Uterus (tissue), 4 donors: ENCODE measurements around the gene ADIPOR2. TPM values are rescaled to one million over a fixed set of nuclear protein-coding genes. Genes with fewer than 3 reads are reported as not detected.

Source experiments
- DNase-seq, 2 donors: peaks; one replicate each; pipeline ENCODE4 v3.0.0-alpha.2; 2019 to 2020
- H3K27ac ChIP-seq, 2 donors: fragments of 200-600 bp; sonication (generic); 1 replicate in 1 of 2; 2 replicates in 1 of 2; pipeline ENCODE4 v1.5.1; 2016 to 2018
- H3K27me3 ChIP-seq, 2 donors: fragments of 200-600 bp; sonication (generic); one replicate each; pipeline ENCODE4 v1.5.1; 2018 to 2019; ENCODE audit warnings: control low read depth in 1 of 2
- H3K36me3 ChIP-seq, 2 donors: fragments of 200-600 bp; sonication (generic); one replicate each; pipeline ENCODE4 v1.5.1; 2019; ENCODE audit warnings: control low read depth in 1 of 2
- H3K4me1 ChIP-seq, 2 donors: fragments of 200-600 bp; sonication (generic); one replicate each; pipeline ENCODE4 v1.5.1; 2018 to 2019; ENCODE audit warnings: control low read depth in 1 of 2
- H3K4me3 ChIP-seq, 2 donors: fragments of 200-600 bp; sonication (generic); 1 replicate in 1 of 2; 2 replicates in 1 of 2; pipeline ENCODE4 v1.5.1; 2018 to 2019; ENCODE audit warnings: mild to moderate bottlenecking in 1 of 2
- H3K9me3 ChIP-seq, 2 donors: fragments of 200-600 bp; sonication (generic); one replicate each; pipeline ENCODE4 v1.5.1; 2019; ENCODE audit warnings: control low read depth in 1 of 2
- POLR2A ChIP-seq, 2 donors: fragments of 450-650 bp; IDR thresholded peaks; one replicate each; pipeline ENCODE4 v1.6.1; 2016; ENCODE audit warnings: antibody characterized with exemption in 2 of 2, mild to moderate bottlenecking in 1 of 2, moderate library complexity in 1 of 2
- intact Hi-C: fragments of 100-400 bp; cut with DNase I; formaldehyde crosslinking; loops from one replicate; pipeline ENCODE4 v1.15.1; 2023; ENCODE audit warnings: low total_unique reads
- total RNA-seq, 4 donors: library from RNA; depleted of rRNA in 3 of 4; stranded (reverse); fragments of >200 nt in 3 of 4; gene quantifications; one replicate each; pipeline versions ENCODE4 v1.1.0 to v1.2.4, GENCODE V29; 2014 to 2023
- TF ChIP-seq, protein P1 (sequence below), 4 experiments: fragments of 200-600 bp in 2 of 4; fragments of 450-650 bp in 2 of 4; sonication (generic) in 2 of 4; IDR thresholded peaks; one replicate each; pipeline ENCODE4 v1.5.1; 2016 to 2019; ENCODE audit warnings: antibody characterized with exemption in 4 of 4, mild to moderate bottlenecking in 2 of 4, moderate library complexity in 1 of 4
- donor health status: DM: yes; HTN: yes; CAD: no.

ADIPOR2 gene
- total RNA-seq, 4 donors from 2014 or later, result 30.3 to 71.2 (median 42.3) TPM

DNA sequence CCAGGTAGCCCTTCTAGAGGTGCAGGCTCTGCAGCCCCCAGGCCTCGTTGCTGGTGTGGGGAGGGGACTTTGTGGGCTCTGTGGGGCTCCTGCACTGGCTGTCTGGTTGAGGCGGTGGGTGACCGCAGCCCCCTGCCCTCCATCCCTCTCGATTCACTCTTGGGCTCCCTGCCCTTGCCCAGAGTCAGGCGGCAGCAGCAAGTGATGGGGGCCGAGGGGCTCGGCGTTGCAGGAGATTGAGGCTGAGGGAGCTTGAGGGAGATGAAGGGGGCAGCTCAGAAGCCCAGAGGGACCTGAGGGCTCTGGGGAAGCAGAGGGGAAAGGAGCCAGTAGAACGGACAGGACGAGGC, 120.0 kb downstream of the ADIPOR2 start:
- DNase-seq, result no peak
- Histone ChIP-seq H3K4me3 (no peak overlapping the region), H3K27ac (no peak overlapping the region), H3K27me3 (no peaks in the 10 kb centered on the region), H3K9me3 (no peaks in the 10 kb centered on the region), H3K4me1 (no peaks in the 10 kb centered on the region), H3K36me3 (no peaks in the 10 kb centered on the region)
- TF ChIP-seq POLR2A (IDR thresholded peaks at IDR 0.05), result no peak
- intact Hi-C loops, result no loop called here

DNA sequence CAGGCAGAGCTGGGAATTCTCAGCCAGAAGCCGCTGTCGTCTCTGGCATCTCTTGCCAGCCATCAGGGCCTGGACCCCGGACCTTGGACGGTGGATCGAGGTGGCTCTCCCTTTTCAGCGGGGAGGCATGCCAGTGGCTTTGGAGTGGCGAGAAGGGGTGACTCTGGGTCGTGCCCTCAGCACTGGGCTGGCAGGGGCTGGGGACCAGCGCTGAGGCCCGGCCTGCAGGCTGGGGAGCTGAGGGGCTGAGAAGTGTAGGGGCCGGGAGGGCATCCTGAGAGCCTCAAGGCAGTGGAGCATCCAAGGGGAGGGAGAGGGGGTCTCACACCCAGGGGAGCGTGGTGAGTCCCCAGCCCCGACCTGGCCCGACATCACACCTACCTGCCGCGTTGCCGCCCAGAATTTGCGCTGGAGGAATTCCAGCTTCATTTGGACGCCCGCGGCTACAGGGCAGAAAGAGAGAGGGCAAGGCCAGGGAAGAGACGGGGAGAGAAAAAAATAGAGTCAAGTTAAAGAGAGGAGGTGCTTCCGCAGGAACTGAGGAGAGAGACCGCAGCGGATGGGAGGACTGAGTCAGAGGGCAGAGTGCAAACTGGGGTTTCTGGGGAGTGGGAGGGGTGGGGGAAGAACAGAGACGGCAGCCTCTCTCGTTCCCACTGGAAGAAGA, 120.5 kb downstream of the ADIPOR2 start:
- Histone ChIP-seq H3K27ac (no peak overlapping the region), H3K36me3 (no peaks in the 10 kb centered on the region), H3K27me3 (no peaks in the 10 kb centered on the region), H3K4me3 (no peak overlapping the region), H3K9me3 (no peaks in the 10 kb centered on the region), H3K4me1 (no peaks in the 10 kb centered on the region)
- intact Hi-C loops, result no loop called here
- TF ChIP-seq POLR2A (IDR thresholded peaks at IDR 0.05), result no peak
- TF ChIP-seq, protein P1, sequence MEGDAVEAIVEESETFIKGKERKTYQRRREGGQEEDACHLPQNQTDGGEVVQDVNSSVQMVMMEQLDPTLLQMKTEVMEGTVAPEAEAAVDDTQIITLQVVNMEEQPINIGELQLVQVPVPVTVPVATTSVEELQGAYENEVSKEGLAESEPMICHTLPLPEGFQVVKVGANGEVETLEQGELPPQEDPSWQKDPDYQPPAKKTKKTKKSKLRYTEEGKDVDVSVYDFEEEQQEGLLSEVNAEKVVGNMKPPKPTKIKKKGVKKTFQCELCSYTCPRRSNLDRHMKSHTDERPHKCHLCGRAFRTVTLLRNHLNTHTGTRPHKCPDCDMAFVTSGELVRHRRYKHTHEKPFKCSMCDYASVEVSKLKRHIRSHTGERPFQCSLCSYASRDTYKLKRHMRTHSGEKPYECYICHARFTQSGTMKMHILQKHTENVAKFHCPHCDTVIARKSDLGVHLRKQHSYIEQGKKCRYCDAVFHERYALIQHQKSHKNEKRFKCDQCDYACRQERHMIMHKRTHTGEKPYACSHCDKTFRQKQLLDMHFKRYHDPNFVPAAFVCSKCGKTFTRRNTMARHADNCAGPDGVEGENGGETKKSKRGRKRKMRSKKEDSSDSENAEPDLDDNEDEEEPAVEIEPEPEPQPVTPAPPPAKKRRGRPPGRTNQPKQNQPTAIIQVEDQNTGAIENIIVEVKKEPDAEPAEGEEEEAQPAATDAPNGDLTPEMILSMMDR (IDR thresholded peaks at IDR 0.05), result no peak
- no peak for DNase-seq

DNA sequence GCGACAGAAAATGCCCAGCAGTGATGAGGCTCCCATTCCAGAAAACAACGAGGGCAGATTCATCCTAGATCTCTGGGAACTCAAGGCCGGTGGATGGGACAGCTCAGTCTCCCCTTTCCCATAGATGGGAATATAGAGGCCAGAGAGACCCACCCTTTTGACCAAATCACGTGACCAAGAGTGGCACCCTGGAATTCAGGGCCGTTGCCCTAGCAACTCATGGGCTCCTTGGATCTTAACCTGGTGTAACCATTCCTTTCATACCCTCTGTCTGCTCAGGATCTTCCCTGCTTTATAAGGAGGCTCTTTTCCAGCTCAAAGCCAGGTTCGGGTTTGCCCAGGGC, 121.0 kb downstream of the ADIPOR2 start:
- Histone ChIP-seq H3K27me3 (no peaks in the 10 kb centered on the region), H3K36me3 (no peaks in the 10 kb centered on the region), H3K9me3 (no peaks in the 10 kb centered on the region), H3K4me3 (no peak overlapping the region), H3K4me1 (no peaks in the 10 kb centered on the region), H3K27ac (peak overlapping the region in 1 of 2 donors; percentile 37)
- TF ChIP-seq, protein P1 (IDR thresholded peaks at IDR 0.05), result no peak
- no peak for TF ChIP-seq POLR2A (IDR thresholded peaks at IDR 0.05)
- intact Hi-C loops, result no loop called here
- DNase-seq, result no peak

DNA sequence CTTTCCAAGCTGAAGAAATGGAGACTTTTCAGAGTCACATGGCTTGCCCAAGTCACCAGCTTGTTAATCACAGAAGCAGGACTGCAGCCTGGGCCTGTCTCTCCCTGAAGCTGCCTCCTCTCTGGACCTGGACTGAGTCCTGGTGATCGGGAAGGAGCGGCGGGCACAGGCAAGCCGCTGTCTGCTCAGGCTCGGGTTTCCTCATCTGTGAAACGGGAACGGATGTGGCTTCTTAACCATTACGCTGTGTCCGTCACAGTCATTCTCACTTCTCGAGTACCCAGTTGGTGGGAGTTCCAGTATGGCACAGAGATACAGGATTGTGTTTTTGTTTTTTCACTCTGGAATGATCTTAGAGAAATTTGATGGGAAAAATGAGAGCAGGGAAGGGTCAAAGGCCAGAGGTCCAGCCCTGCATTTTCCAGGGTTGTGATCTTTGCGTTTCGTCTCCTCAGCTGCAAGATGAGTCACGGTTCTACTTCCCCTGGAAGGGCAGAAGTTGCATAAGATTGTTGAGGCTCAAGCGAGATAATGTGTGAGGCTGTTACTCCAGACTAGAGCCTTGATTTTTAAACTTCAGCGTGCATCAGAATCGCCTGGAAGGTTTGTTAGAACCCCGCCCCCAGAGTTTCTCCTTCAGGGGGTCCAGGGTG, 121.9 kb downstream of the ADIPOR2 start:
- TF ChIP-seq, protein P1 (IDR thresholded peaks at IDR 0.05), result no peak
- TF ChIP-seq POLR2A (IDR thresholded peaks at IDR 0.05), result no peak
- Histone ChIP-seq H3K27me3 (no peaks in the 10 kb centered on the region), H3K4me3 (no peak overlapping the region), H3K36me3 (no peaks in the 10 kb centered on the region), H3K4me1 (no peaks in the 10 kb centered on the region), H3K27ac (peak overlapping the region in 1 of 2 donors; percentile 37), H3K9me3 (no peaks in the 10 kb centered on the region)
- DNase-seq, result no peak
- intact Hi-C loops, result no loop called here

DNA sequence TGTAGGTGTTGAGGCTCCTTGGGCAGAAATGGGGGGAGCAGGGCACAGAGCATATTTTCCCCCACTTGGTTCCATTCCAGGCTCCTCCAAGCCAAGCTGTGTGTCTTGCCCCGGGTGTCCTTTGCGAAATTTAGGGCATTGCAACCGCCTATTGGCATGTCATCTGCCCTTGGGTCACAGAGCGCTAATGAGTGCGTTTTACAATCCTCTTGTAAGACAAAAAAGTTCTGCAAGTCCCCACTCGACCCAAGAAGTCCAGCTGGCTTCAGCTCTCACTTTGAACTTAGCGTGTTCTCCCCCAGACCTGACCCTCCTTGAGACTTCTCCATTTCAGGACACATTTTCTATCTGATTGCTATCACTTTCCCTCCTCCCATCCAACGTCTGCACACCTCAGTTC, 123.4 kb downstream of the ADIPOR2 start:
- Histone ChIP-seq H3K27me3 (no peaks in the 10 kb centered on the region), H3K27ac (no peak overlapping the region), H3K4me3 (no peak overlapping the region), H3K4me1 (no peaks in the 10 kb centered on the region), H3K9me3 (no peaks in the 10 kb centered on the region), H3K36me3 (no peaks in the 10 kb centered on the region)
- no peak for TF ChIP-seq POLR2A (IDR thresholded peaks at IDR 0.05)
- TF ChIP-seq, protein P1 (IDR thresholded peaks at IDR 0.05), result no peak
- DNase-seq, result no peak
- intact Hi-C loops, result no loop called here
